ENCODE results near the gene ABL2. TPM values are rescaled to one million over a fixed set of nuclear protein-coding genes. Genes with fewer than 3 reads are reported as not detected.

The ABL2 gene
- total RNA-seq, 2 experiments from 2014 or later = 15.8 to 16.4 TPM

DNA sequence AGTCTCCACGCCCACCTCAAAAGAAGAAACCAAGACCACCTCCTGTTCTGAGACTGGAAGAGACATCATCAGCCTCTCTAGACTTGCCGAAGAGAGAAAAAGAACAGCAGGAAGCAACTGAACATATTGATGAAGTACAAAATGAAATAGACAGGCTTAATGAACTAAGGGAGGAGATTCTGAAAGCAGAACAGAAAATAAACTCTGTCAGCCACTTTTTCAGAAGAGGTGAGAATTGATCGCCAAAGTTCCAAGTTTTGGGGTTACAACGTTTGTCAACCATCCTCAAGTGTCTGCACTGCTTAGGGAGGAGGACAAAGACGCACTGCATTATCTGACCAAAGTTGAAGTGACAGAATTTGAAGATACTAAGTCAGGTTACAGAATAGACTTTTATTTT lies 45.6 kb downstream of the ABL2 start:
- POLR2A ChIA-PET = no interaction called here
- H3K36me3 Mint-ChIP-seq (ENCODE audit: low read depth) = no peaks in the 10 kb centered on the region
- H3K4me3 ChIP-seq (ENCODE audit: low read length) = no peak overlapping the region
- no peak overlapping the region for H3K4me3 Mint-ChIP-seq
- H3K36me3 ChIP-seq (ENCODE audit: insufficient read depth, low read length) = no peaks in the 10 kb centered on the region
- no peak overlapping the region for H3K27ac ChIP-seq (ENCODE audit: low read depth in 1 of 2, low read length in 2 of 2)
- no peaks in the 10 kb centered on the region for H3K27me3 Mint-ChIP-seq
- H3K4me1 ChIP-seq (ENCODE audit: insufficient read depth, low read length) = no peaks in the 10 kb centered on the region
- no peak overlapping the region for H3K27ac Mint-ChIP-seq
- no peaks in the 10 kb centered on the region for H3K27me3 ChIP-seq (ENCODE audit: control insufficient read depth in 1 of 2, insufficient read depth in 2 of 2, low read length in 2 of 2)
- no peak for ATAC-seq (ENCODE audit: poor library complexity)
- CTCF ChIA-PET = no interaction called here
- no peaks in the 10 kb centered on the region for H3K9me3 Mint-ChIP-seq
- TF ChIP-seq CTCF (IDR thresholded peaks at IDR 0.05) = no peak
- H3K4me1 Mint-ChIP-seq (ENCODE audit: low read depth) = peaks cover 13% of the 10 kb centered on the region
- no peaks in the 10 kb centered on the region for H3K9me3 ChIP-seq (ENCODE audit: control insufficient read depth in 1 of 2, insufficient read depth in 1 of 2, low read length in 2 of 2)
- no peak for DNase-seq
- intact Hi-C loops (cut with DNase I, micrococcal nuclease) = no loop called here

DNA sequence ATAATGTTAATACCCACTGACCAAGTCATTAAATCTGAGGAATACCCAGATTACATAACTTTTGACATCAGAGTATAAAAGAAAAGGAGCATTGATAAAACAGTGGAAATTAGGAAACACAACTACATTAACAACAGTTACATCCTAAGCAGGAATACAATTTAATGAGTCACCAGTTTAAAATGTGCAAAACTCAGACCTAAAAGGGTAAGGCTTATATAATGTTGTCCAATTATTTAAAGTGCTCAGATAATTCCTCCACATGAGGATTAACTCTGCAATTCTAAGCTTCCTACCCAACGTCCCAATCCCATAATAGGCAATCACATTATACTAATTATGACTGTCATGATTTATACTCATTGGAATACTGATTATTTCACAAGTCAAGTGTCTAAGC lies 50.5 kb downstream of the ABL2 start:
- no peak overlapping the region for H3K27ac ChIP-seq (ENCODE audit: low read depth in 1 of 2, low read length in 2 of 2)
- ATAC-seq (ENCODE audit: poor library complexity) = no peak
- no peak overlapping the region for H3K27ac Mint-ChIP-seq
- ChIA-PET POLR2A (no interaction called here), CTCF (interaction anchor here (0.6 kb wide), 2 partner anchors 33 to 37 kb away, joined by 3 read pairs; no protein-coding TSS in a partner anchor)
- H3K9me3 Mint-ChIP-seq = no peaks in the 10 kb centered on the region
- H3K4me1 ChIP-seq (ENCODE audit: insufficient read depth, low read length) = no peaks in the 10 kb centered on the region
- H3K4me1 Mint-ChIP-seq (ENCODE audit: low read depth) = peaks cover 9% of the 10 kb centered on the region
- intact Hi-C loops (cut with DNase I, micrococcal nuclease) = no loop called here
- H3K4me3 Mint-ChIP-seq = no peak overlapping the region
- H3K9me3 ChIP-seq (ENCODE audit: control insufficient read depth in 1 of 2, insufficient read depth in 1 of 2, low read length in 2 of 2) = no peaks in the 10 kb centered on the region
- no peaks in the 10 kb centered on the region for H3K27me3 ChIP-seq (ENCODE audit: control insufficient read depth in 1 of 2, insufficient read depth in 2 of 2, low read length in 2 of 2)
- H3K36me3 Mint-ChIP-seq (ENCODE audit: low read depth) = no peaks in the 10 kb centered on the region
- H3K27me3 Mint-ChIP-seq = no peaks in the 10 kb centered on the region
- no peak overlapping the region for H3K4me3 ChIP-seq (ENCODE audit: low read length)
- TF ChIP-seq CTCF (IDR thresholded peaks at IDR 0.05) = no peak
- DNase-seq = no peak
- H3K36me3 ChIP-seq (ENCODE audit: insufficient read depth, low read length) = no peaks in the 10 kb centered on the region

GRCh38 chr1:179178183-179178582 lies 51.3 kb downstream of the ABL2 start:
- H3K27ac Mint-ChIP-seq = no peak overlapping the region

More at GRCh38 chr1:179178183-179178582, 51.3 kb downstream of the ABL2 start:
- intact Hi-C loops (cut with DNase I, micrococcal nuclease) = no loop called here
- ChIA-PET CTCF (interaction anchor here (0.6 kb wide), 2 partner anchors 34 to 38 kb away, joined by 3 read pairs; no protein-coding TSS in a partner anchor), POLR2A (no interaction called here)
- H3K36me3 Mint-ChIP-seq (ENCODE audit: low read depth) = no peaks in the 10 kb centered on the region
- Histone ChIP-seq H3K27ac (ENCODE audit: low read depth in 1 of 2, low read length in 2 of 2) (no peak overlapping the region), H3K36me3 (ENCODE audit: insufficient read depth, low read length) (no peaks in the 10 kb centered on the region), H3K4me3 (ENCODE audit: low read length) (no peak overlapping the region), H3K27me3 (ENCODE audit: control insufficient read depth in 1 of 2, insufficient read depth in 2 of 2, low read length in 2 of 2) (no peaks in the 10 kb centered on the region), H3K4me1 (ENCODE audit: insufficient read depth, low read length) (no peaks in the 10 kb centered on the region), H3K9me3 (ENCODE audit: control insufficient read depth in 1 of 2, insufficient read depth in 1 of 2, low read length in 2 of 2) (no peaks in the 10 kb centered on the region)
- no peaks in the 10 kb centered on the region for H3K9me3 Mint-ChIP-seq
- peaks cover 9% of the 10 kb centered on the region for H3K4me1 Mint-ChIP-seq (ENCODE audit: low read depth)
- no peak for DNase-seq
- ATAC-seq (ENCODE audit: poor library complexity) = no peak
- H3K4me3 Mint-ChIP-seq = no peak overlapping the region
- TF ChIP-seq CTCF (IDR thresholded peaks at IDR 0.05) = no peak
- no peaks in the 10 kb centered on the region for H3K27me3 Mint-ChIP-seq
